ENCODE data around the gene AQP12B. TPM values are rescaled to one million over a fixed set of nuclear protein-coding genes. Genes with fewer than 3 reads are reported as not detected.
"Not testable (repeated sequence)": the region's sequence is repeated elsewhere in the genome, so short reads cannot be mapped to it uniquely, and the experiment has no call there.

AQP12B gene
- polyA plus RNA-seq, 1 donor (not counting 4 experiments of a cell fraction or from before 2014, with no cell fraction given) = not detected

GRCh38 chr2:240685771-240686371, 3.2 kb upstream of the AQP12B start:
- H3K27ac ChIP-seq (ENCODE audit: control insufficient read depth, insufficient read depth, low read length) = no peak overlapping the region
- H4K20me1 ChIP-seq (ENCODE audit: control insufficient read depth, extremely low read depth, insufficient read depth, low read length) = no peaks in the 10 kb centered on the region
- TF ChIP-seq EZH2 (IDR thresholded peaks at IDR 0.05; ENCODE audit: low read length) (no peak), CTCF (optimal IDR thresholded peaks at IDR 0.05 in 1 of 3, IDR thresholded peaks at IDR 0.05 in 1 of 3, conservative IDR thresholded peaks at IDR 0.05 in 1 of 3; ENCODE audit: extremely low read depth in 1 of 3, insufficient read depth in 2 of 3, low read length in 3 of 3) (no peak)
- no peak overlapping the region for H2AFZ ChIP-seq (ENCODE audit: control insufficient read depth, low read length)
- H3K9me1 ChIP-seq (ENCODE audit: control insufficient read depth, extremely low read depth, insufficient read depth, low read length) = no peaks in the 10 kb centered on the region
- H3K79me2 ChIP-seq (ENCODE audit: control insufficient read depth, insufficient read depth, low read length) = no peaks in the 10 kb centered on the region
- H3K27me3 ChIP-seq (ENCODE audit: control insufficient read depth, extremely low read depth, insufficient read depth, low read length) = peaks cover 16% of the 10 kb centered on the region
- dilution Hi-C loops (cut with MboI; ENCODE audit: extremely low pct_ligation_motif_present, low sequenced_read_pairs) = no loop called here
- no peaks in the 10 kb centered on the region for H3K4me1 ChIP-seq (ENCODE audit: control insufficient read depth, extremely low read depth, insufficient read depth, low read length)
- H3K9me3 ChIP-seq (ENCODE audit: control insufficient read depth, low read depth, low read length) = no peaks in the 10 kb centered on the region
- FAIRE-seq (no peak), DNase-seq (ENCODE audit: low read depth, low spot score) (no peak)
- H3K4me2 ChIP-seq (ENCODE audit: control insufficient read depth, extremely low read depth, insufficient read depth, low read depth, low read length) = no peak overlapping the region
- no peaks in the 10 kb centered on the region for H3K36me3 ChIP-seq (ENCODE audit: control insufficient read depth in 2 of 2, extremely low read depth in 1 of 2, insufficient read depth in 2 of 2, low read length in 2 of 2)
- H3K4me3 ChIP-seq (ENCODE audit: control insufficient read depth in 2 of 3, extremely low read depth in 1 of 3, insufficient read depth in 2 of 3, low read depth in 1 of 3, low read length in 3 of 3) = no peak overlapping the region
- H3K9ac ChIP-seq (ENCODE audit: control insufficient read depth, extremely low read depth, insufficient read depth, low read length) = no peak overlapping the region

GRCh38 chr2:240683980-240684728, 1.5 kb upstream of the AQP12B start:
- H3K9me1 ChIP-seq (ENCODE audit: control insufficient read depth, extremely low read depth, insufficient read depth, low read length); H3K4me3 ChIP-seq (ENCODE audit: control insufficient read depth in 2 of 3, extremely low read depth in 1 of 3, insufficient read depth in 2 of 3, low read depth in 1 of 3, low read length in 3 of 3); DNase-seq (ENCODE audit: low read depth, low spot score); H3K36me3 ChIP-seq (ENCODE audit: control insufficient read depth in 2 of 2, extremely low read depth in 1 of 2, insufficient read depth in 2 of 2, low read length in 2 of 2); H2AFZ ChIP-seq (ENCODE audit: control insufficient read depth, low read length); H3K27ac ChIP-seq (ENCODE audit: control insufficient read depth, insufficient read depth, low read length); H3K4me2 ChIP-seq (ENCODE audit: control insufficient read depth, extremely low read depth, insufficient read depth, low read depth, low read length); H4K20me1 ChIP-seq (ENCODE audit: control insufficient read depth, extremely low read depth, insufficient read depth, low read length); H3K9ac ChIP-seq (ENCODE audit: control insufficient read depth, extremely low read depth, insufficient read depth, low read length); FAIRE-seq; dilution Hi-C loops (cut with MboI; ENCODE audit: extremely low pct_ligation_motif_present, low sequenced_read_pairs); H3K4me1 ChIP-seq (ENCODE audit: control insufficient read depth, extremely low read depth, insufficient read depth, low read length); H3K79me2 ChIP-seq (ENCODE audit: control insufficient read depth, insufficient read depth, low read length); H3K9me3 ChIP-seq (ENCODE audit: control insufficient read depth, low read depth, low read length): not testable (repeated sequence)
- H3K27me3 ChIP-seq (ENCODE audit: control insufficient read depth, extremely low read depth, insufficient read depth, low read length) = peaks cover 16% of the 10 kb centered on the region

- H3K4me3 ChIP-seq (ENCODE audit: control insufficient read depth in 2 of 3, extremely low read depth in 1 of 3, insufficient read depth in 2 of 3, low read depth in 1 of 3, low read length in 3 of 3); H3K36me3 ChIP-seq (ENCODE audit: control insufficient read depth in 2 of 2, extremely low read depth in 1 of 2, insufficient read depth in 2 of 2, low read length in 2 of 2); H3K79me2 ChIP-seq (ENCODE audit: control insufficient read depth, insufficient read depth, low read length); dilution Hi-C loops (cut with MboI; ENCODE audit: extremely low pct_ligation_motif_present, low sequenced_read_pairs); H3K4me2 ChIP-seq (ENCODE audit: control insufficient read depth, extremely low read depth, insufficient read depth, low read depth, low read length); H2AFZ ChIP-seq (ENCODE audit: control insufficient read depth, low read length); H3K9me3 ChIP-seq (ENCODE audit: control insufficient read depth, low read depth, low read length); H3K9ac ChIP-seq (ENCODE audit: control insufficient read depth, extremely low read depth, insufficient read depth, low read length); H3K4me1 ChIP-seq (ENCODE audit: control insufficient read depth, extremely low read depth, insufficient read depth, low read length); H4K20me1 ChIP-seq (ENCODE audit: control insufficient read depth, extremely low read depth, insufficient read depth, low read length); FAIRE-seq; H3K27ac ChIP-seq (ENCODE audit: control insufficient read depth, insufficient read depth, low read length); H3K9me1 ChIP-seq (ENCODE audit: control insufficient read depth, extremely low read depth, insufficient read depth, low read length); DNase-seq (ENCODE audit: low read depth, low spot score): not testable (repeated sequence)
- H3K27me3 ChIP-seq (ENCODE audit: control insufficient read depth, extremely low read depth, insufficient read depth, low read length) = peaks cover 16% of the 10 kb centered on the region
These were observed 769 bp upstream of the AQP12B start for GRCh38 chr2:240683329-240683979.

GRCh38 chr2:240680185-240680584, 2.5 kb downstream of the AQP12B start:
- H3K27ac ChIP-seq (ENCODE audit: control insufficient read depth, insufficient read depth, low read length); dilution Hi-C loops (cut with MboI; ENCODE audit: extremely low pct_ligation_motif_present, low sequenced_read_pairs); DNase-seq (ENCODE audit: low read depth, low spot score); H3K27me3 ChIP-seq (ENCODE audit: control insufficient read depth, extremely low read depth, insufficient read depth, low read length); H3K9me3 ChIP-seq (ENCODE audit: control insufficient read depth, low read depth, low read length); H3K4me1 ChIP-seq (ENCODE audit: control insufficient read depth, extremely low read depth, insufficient read depth, low read length); H3K36me3 ChIP-seq (ENCODE audit: control insufficient read depth in 2 of 2, extremely low read depth in 1 of 2, insufficient read depth in 2 of 2, low read length in 2 of 2); H3K9ac ChIP-seq (ENCODE audit: control insufficient read depth, extremely low read depth, insufficient read depth, low read length); H3K4me3 ChIP-seq (ENCODE audit: control insufficient read depth in 2 of 3, extremely low read depth in 1 of 3, insufficient read depth in 2 of 3, low read depth in 1 of 3, low read length in 3 of 3); H3K79me2 ChIP-seq (ENCODE audit: control insufficient read depth, insufficient read depth, low read length); H3K4me2 ChIP-seq (ENCODE audit: control insufficient read depth, extremely low read depth, insufficient read depth, low read depth, low read length); H4K20me1 ChIP-seq (ENCODE audit: control insufficient read depth, extremely low read depth, insufficient read depth, low read length); FAIRE-seq; H3K9me1 ChIP-seq (ENCODE audit: control insufficient read depth, extremely low read depth, insufficient read depth, low read length); H2AFZ ChIP-seq (ENCODE audit: control insufficient read depth, low read length): not testable (repeated sequence)
